Measurements from ENCODE around the gene MDGA2.

- TF ChIP-seq CTCF (IDR thresholded peaks at IDR 0.05) (no peak), EP300 (IDR thresholded peaks at IDR 0.05) (no peak), POLR2A (IDR thresholded peaks at IDR 0.05) (no peak), POLR2AphosphoS5 (IDR thresholded peaks at IDR 0.05) (no peak)
Observed at GRCh38 chr14:47720281-47720680, 44.9 kb upstream of the MDGA2 start.

Measured in upper lobe of left lung (tissue), 4 donors.